Upper lobe of left lung (tissue), 4 donors: ENCODE results near the gene TNKS1BP1.

ENCODE experiments used
- CTCF ChIP-seq, 6 experiments: fragments of 450-650 bp in 4 of 6; fragments of 200-600 bp in 2 of 6; sonication (generic) in 2 of 6; IDR thresholded peaks; one replicate each; pipeline ENCODE4 v1.5.1; 2016 to 2019; ENCODE audit warnings: antibody characterized with exemption in 6 of 6
- EP300 ChIP-seq, 4 donors: sonication (generic); formaldehyde crosslinking; IDR thresholded peaks; one replicate each; pipeline ENCODE4 v1.5.1; 2017; ENCODE audit warnings: antibody characterized with exemption in 4 of 4, control low read depth in 2 of 4
- POLR2A ChIP-seq, 4 donors: fragments of 450-650 bp; IDR thresholded peaks; one replicate each; pipeline ENCODE4 v1.5.1; 2016 to 2017; ENCODE audit warnings: antibody characterized with exemption in 4 of 4, mild to moderate bottlenecking in 2 of 4
- POLR2AphosphoS5 ChIP-seq, 2 donors: sonication (generic); formaldehyde crosslinking; IDR thresholded peaks; one replicate each; pipeline ENCODE4 v1.5.1; 2017; ENCODE audit warnings: antibody characterized with exemption in 2 of 2

- TF ChIP-seq CTCF (IDR thresholded peaks at IDR 0.05): no peak
- no peak for TF ChIP-seq EP300 (IDR thresholded peaks at IDR 0.05)
- TF ChIP-seq POLR2A (IDR thresholded peaks at IDR 0.05): no peak
- no peak for TF ChIP-seq POLR2AphosphoS5 (IDR thresholded peaks at IDR 0.05)
Observed at GRCh38 chr11:57303280-57303989, 21.3 kb downstream of the TNKS1BP1 start.
